A549 (cell line): ENCODE measurements around the gene HRH3. TPM values are rescaled to one million over a fixed set of nuclear protein-coding genes. Genes with fewer than 3 reads are reported as not detected.

ENCODE experiments used
- ATAC-seq, 2 experiments: fragments of 200-7000 bp in 1 of 2; fragments of >200 bp in 1 of 2; cut with Nextera tagmentation in 1 of 2; cut with Tn5 transposase in 1 of 2; 3 replicates each; pipeline versions ENCODE4 v1.8.0 to v1.9.1; 2018 to 2020; ENCODE audit warnings: mild to moderate bottlenecking in 1 of 2, moderate library complexity in 1 of 2
- CTCF ChIA-PET: fragments of 300-600 bp; sonication (Branson Sonifier 250); formaldehyde crosslinking; extraction: SDS; loops from one replicate; lab custom pipeline; 2021; ENCODE audit warnings: antibody characterized with exemption, inconsistent platforms; lab: Yijun Ruan, JAX
- POLR2A ChIA-PET: fragments of 350-600 bp; formaldehyde crosslinking; extraction: SDS; loops from one replicate; lab custom pipeline; 2021; ENCODE audit warnings: antibody characterized with exemption, inconsistent platforms; lab: Yijun Ruan, JAX
- DNase-seq, 2 experiments: peaks; one replicate each; pipeline versions ENCODE4 v3.0.0 to v3.0.0-alpha.2; 2011 to 2016; ENCODE audit warnings: low read depth in 1 of 2, low spot score in 1 of 2
- FAIRE-seq: peaks from 2 replicates; lab custom pipeline; 2011; peaks lifted over from hg19 to GRCh38; lab: Jason Lieb, UNC
- H3K27ac ChIP-seq, 2 experiments: fragments of >200 bp; sonication (Bioruptor Twin); formaldehyde crosslinking; 3 replicates each; pipeline ENCODE4 v1.5.1; 2016 to 2017
- H3K4me1 ChIP-seq: fragments of >200 bp; sonication (Bioruptor Twin); formaldehyde crosslinking; 3 replicates; pipeline ENCODE4 v1.6.1; 2016
- H3K4me2 ChIP-seq: fragments of >200 bp; sonication (Bioruptor Twin); formaldehyde crosslinking; 3 replicates; pipeline ENCODE4 v1.6.1; 2016
- H3K4me3 ChIP-seq: fragments of >200 bp; sonication (Bioruptor Twin); formaldehyde crosslinking; 3 replicates; pipeline ENCODE4 v1.5.1; 2016
- H3K9me3 ChIP-seq: fragments of >200 bp; sonication (Bioruptor Twin); formaldehyde crosslinking; 3 replicates; pipeline ENCODE4 v1.6.1; 2016
- CBX2 ChIP-seq: fragments of 200-600 bp; sonication (generic); IDR thresholded peaks from 2 replicates; pipeline ENCODE4 v1.6.1; 2016; ENCODE audit warnings: low read depth, mild to moderate bottlenecking, borderline replicate concordance
- CBX8 ChIP-seq: fragments of 200-600 bp; sonication (generic); IDR thresholded peaks from 2 replicates; pipeline ENCODE4 v1.6.1; 2016
- CEBPB ChIP-seq, 2 experiments: fragments of >200 bp in 1 of 2; sonication (Bioruptor Twin) in 1 of 2; formaldehyde crosslinking in 1 of 2; IDR thresholded peaks; 2 replicates each; pipeline ENCODE4 v1.6.1; 2012 to 2016
- CTCF ChIP-seq: fragments of >200 bp; sonication (Bioruptor Twin); formaldehyde crosslinking; IDR thresholded peaks from 3 replicates; pipeline ENCODE4 v1.5.1; 2016
- EHMT2 ChIP-seq: fragments of 200-600 bp; sonication (generic); IDR thresholded peaks from 2 replicates; pipeline ENCODE4 v1.6.1; 2016; ENCODE audit warnings: antibody characterized with exemption, low read depth, mild to moderate bottlenecking, moderate library complexity
- GATA3 ChIP-seq: IDR thresholded peaks from 2 replicates; pipeline ENCODE4 v1.6.1; 2012; ENCODE audit warnings: borderline replicate concordance
- HDAC2 ChIP-seq: fragments of 200-600 bp; sonication (generic); IDR thresholded peaks from 2 replicates; pipeline ENCODE4 v1.6.1; 2016
- HES2 ChIP-seq: fragments of >200 bp; sonication (Bioruptor Twin); formaldehyde crosslinking; IDR thresholded peaks from 2 replicates; pipeline ENCODE4 v1.6.1; 2016
- HEYL ChIP-seq: fragments of 250-450 bp; sonication (Bioruptor Pico); IDR thresholded peaks from 2 replicates; pipeline ENCODE4 v1.8.0; 2021; ENCODE audit warnings: mild to moderate bottlenecking, moderate library complexity
- JUNB ChIP-seq: fragments of >200 bp; sonication (Bioruptor Twin); formaldehyde crosslinking; IDR thresholded peaks from 2 replicates; pipeline ENCODE4 v1.6.1; 2016
- KDM1A ChIP-seq: fragments of 200-600 bp; sonication (generic); IDR thresholded peaks from 2 replicates; pipeline ENCODE4 v1.6.1; 2016; ENCODE audit warnings: low read depth, mild to moderate bottlenecking
- MAFK ChIP-seq: fragments of 450-650 bp; IDR thresholded peaks from 2 replicates; pipeline ENCODE4 v1.6.1; 2014; ENCODE audit not compliant: partially characterized antibody
- NFE2L2 ChIP-seq: fragments of 150-350 bp; conservative IDR thresholded peaks from 2 replicates; pipeline ENCODE4 v1.6.1; 2014; ENCODE audit warnings: low read length
- NPAS2 ChIP-seq: fragments of 250-450 bp; sonication (Bioruptor Pico); IDR thresholded peaks from 2 replicates; pipeline ENCODE4 v1.8.0; 2022; ENCODE audit warnings: mild to moderate bottlenecking, moderate library complexity, borderline replicate concordance
- PHF8 ChIP-seq: fragments of 200-600 bp; sonication (generic); IDR thresholded peaks from 2 replicates; pipeline ENCODE4 v1.6.1; 2016; ENCODE audit warnings: low read depth, mild to moderate bottlenecking, antibody characterized with exemption, moderate library complexity, borderline replicate concordance
- POLR2A ChIP-seq: IDR thresholded peaks from 2 replicates; pipeline ENCODE4 v1.6.1; 2012; ENCODE audit warnings: mild to moderate bottlenecking, low read length
- POLR2AphosphoS2 ChIP-seq: conservative IDR thresholded peaks from 2 replicates; pipeline ENCODE4 v1.6.1; 2012; ENCODE audit warnings: low read length, improper control_type of control experiment, inconsistent platforms
- SMC3 ChIP-seq: fragments of >200 bp; sonication (Bioruptor Twin); formaldehyde crosslinking; IDR thresholded peaks from 3 replicates; pipeline ENCODE4 v1.6.1; 2018; ENCODE audit warnings: inconsistent platforms
- SREBF2 ChIP-seq: fragments of 450-650 bp; IDR thresholded peaks from 2 replicates; pipeline ENCODE4 v1.6.1; 2014; ENCODE audit warnings: mild to moderate bottlenecking, moderate library complexity
- TFCP2L1 ChIP-seq: fragments of 250-450 bp; sonication (Bioruptor Pico); IDR thresholded peaks from 2 replicates; pipeline ENCODE4 v1.5.0; 2021; ENCODE audit warnings: mild to moderate bottlenecking
- WGBS: methylation state at CpG from one replicate; pipeline ENCODE4 v1.1.6; 2017; ENCODE audit errors: missing lambda C conversion rate; 5-methylcytosine and 5-hydroxymethylcytosine counted together
- polyA plus RNA-seq, 4 experiments: library from polyadenylated mRNA; depleted of rRNA in 3 of 4; stranded (reverse); fragments of >200 nt; fragmentation: RNase III in 1 of 4; extraction: RNeasy Plus Mini Kit Qiagen cat#74134 plus additional on column Dnase treatment in 1 of 4; gene quantifications; 2 replicates in 3 of 4; 3 replicates in 1 of 4; pipeline ENCODE4 v1.2.3, GENCODE V29; 2011 to 2017
- TF ChIP-seq, protein P1 (sequence below): fragments of 450-650 bp; IDR thresholded peaks from 2 replicates; pipeline ENCODE4 v1.6.1; 2014; ENCODE audit warnings: antibody characterized with exemption
- TF ChIP-seq, protein P2 (sequence below): IDR thresholded peaks from 2 replicates; pipeline ENCODE4 v1.6.1; 2012; ENCODE audit warnings: low read depth, borderline replicate concordance
- TF ChIP-seq, protein P3 (sequence below): fragments of 150-350 bp; IDR thresholded peaks from 2 replicates; pipeline ENCODE4 v1.6.1; 2014; ENCODE audit warnings: low read depth, mild to moderate bottlenecking, low read length
- TF ChIP-seq, protein P4 (sequence below): IDR thresholded peaks from 2 replicates; pipeline ENCODE4 v1.6.1; 2012

HRH3 gene
- polyA plus RNA-seq, 2 of the 4 experiments (the other 2 are of a cell fraction), result not detected

GRCh38 chr20:62195736-62196135, 24.3 kb downstream of the HRH3 start:
- no peak overlapping the region for H3K4me3 ChIP-seq
- no peak for ATAC-seq
- DNase-seq, result no peak
- FAIRE-seq, result no peak
- H3K9me3 ChIP-seq, result no peaks in the 10 kb centered on the region
- H3K4me1 ChIP-seq, result no peaks in the 10 kb centered on the region
- TF ChIP-seq, protein P1, sequence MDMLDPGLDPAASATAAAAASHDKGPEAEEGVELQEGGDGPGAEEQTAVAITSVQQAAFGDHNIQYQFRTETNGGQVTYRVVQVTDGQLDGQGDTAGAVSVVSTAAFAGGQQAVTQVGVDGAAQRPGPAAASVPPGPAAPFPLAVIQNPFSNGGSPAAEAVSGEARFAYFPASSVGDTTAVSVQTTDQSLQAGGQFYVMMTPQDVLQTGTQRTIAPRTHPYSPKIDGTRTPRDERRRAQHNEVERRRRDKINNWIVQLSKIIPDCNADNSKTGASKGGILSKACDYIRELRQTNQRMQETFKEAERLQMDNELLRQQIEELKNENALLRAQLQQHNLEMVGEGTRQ, result no peak
- no peak for TF ChIP-seq GATA3
- H3K4me2 ChIP-seq, result no peak overlapping the region
- no peak overlapping the region for H3K27ac ChIP-seq
- CTCF ChIA-PET, result no interaction called here
- WGBS, result 94% methylated on average over 10 of the region's 10 CpGs
- POLR2A ChIA-PET, result no interaction called here

DNA sequence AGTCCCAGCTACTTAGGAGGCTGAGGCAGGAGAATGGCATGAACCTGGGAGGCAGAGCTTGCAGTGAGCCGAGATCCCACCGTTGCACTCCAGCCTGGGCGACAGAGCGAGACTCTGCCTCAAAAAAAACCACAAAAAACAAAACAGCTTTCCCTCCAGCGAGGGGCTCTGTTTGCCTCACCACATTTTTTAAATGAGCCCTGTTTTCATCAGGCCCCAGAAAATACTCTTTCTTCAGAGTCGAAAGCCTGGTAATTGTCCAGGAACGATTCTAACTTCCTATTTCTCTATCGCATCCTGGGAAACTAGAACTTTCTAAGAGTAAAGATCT, 25.0 kb downstream of the HRH3 start:
- no peak for FAIRE-seq
- no peak for ATAC-seq

DNA sequence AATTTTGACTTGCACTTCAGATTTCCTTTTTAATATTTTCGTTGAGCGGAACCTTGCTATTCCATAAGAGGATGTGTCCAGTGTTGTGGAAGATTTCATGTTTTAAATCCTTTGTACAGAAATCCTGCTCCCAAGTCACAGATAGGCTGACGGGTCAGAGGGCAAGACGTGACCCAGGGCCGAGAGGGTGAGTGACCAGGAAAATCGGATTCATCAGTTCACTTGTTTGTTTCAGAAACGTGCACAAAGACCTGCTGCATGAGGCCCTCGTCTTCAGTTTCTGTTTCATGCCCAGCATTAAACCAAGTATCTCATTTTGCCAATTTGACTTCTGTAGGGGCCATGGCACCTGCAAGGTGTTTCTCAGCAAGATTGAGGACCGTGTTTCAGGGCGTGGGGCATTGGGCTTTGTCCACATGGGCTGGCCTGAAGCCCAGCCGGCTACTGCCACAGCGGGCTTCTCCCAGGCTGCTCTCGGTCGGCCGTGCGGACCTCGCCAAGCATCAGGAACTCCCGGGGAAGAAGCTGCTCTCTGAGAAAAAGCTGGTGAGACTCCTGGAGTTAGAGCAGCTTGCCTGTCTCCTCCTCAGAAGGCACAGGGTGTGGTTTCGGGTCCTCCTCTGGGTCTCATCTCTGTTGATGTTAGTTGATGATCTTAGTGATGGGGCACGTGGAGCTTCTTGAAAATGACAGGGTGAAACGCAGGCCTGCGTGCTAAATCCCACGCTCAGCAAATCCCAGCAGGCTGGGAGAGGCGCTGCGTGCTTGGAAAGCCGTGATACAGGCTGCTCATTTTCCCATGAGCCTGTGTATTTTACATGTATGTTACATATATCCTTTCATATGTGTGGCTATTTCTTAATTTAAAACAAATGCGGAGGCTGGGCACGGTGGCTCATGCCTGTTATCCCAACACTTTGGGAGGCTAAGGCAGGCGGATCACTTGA, 26.7 kb downstream of the HRH3 start:
- TF ChIP-seq NFE2L2, result no peak
- peak; percentile 17 for TF ChIP-seq MAFK
- no peak for DNase-seq
- H3K4me3 ChIP-seq, result no peak overlapping the region
- H3K4me1 ChIP-seq, result no peaks in the 10 kb centered on the region
- H3K9me3 ChIP-seq, result no peaks in the 10 kb centered on the region
- no peak for FAIRE-seq
- H3K27ac ChIP-seq, result no peak overlapping the region
- POLR2A ChIA-PET, result no interaction called here
- WGBS, result 90% methylated on average over 27 of the region's 29 CpGs
- CTCF ChIA-PET, result interaction anchor here (1.0 to 1.1 kb wide), 2 partner anchors 18 to 33 kb away, joined by 3 read pairs; no protein-coding TSS in a partner anchor
- no peak for ATAC-seq
- H3K4me2 ChIP-seq, result no peak overlapping the region

More for the DNA sequence above, 25.0 kb downstream of the HRH3 start:
- no peak overlapping the region for H3K4me2 ChIP-seq
- POLR2A ChIA-PET, result no interaction called here
- DNase-seq, result no peak
- WGBS, result 91% methylated on average over 8 of the region's 8 CpGs
- no peaks in the 10 kb centered on the region for H3K9me3 ChIP-seq
- CTCF ChIA-PET, result no interaction called here
- H3K4me1 ChIP-seq, result no peaks in the 10 kb centered on the region
- H3K27ac ChIP-seq, result no peak overlapping the region
- no peak overlapping the region for H3K4me3 ChIP-seq
- TF ChIP-seq HES2 (no peak), JUNB (no peak), SREBF2 (no peak), CTCF (no peak), PHF8 (no peak), NPAS2 (no peak)
- TF ChIP-seq, protein P2, sequence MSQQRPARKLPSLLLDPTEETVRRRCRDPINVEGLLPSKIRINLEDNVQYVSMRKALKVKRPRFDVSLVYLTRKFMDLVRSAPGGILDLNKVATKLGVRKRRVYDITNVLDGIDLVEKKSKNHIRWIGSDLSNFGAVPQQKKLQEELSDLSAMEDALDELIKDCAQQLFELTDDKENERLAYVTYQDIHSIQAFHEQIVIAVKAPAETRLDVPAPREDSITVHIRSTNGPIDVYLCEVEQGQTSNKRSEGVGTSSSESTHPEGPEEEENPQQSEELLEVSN, result no peak

- no peaks in the 10 kb centered on the region for H3K9me3 ChIP-seq
- WGBS, result 96% methylated on average over 10 of the region's 10 CpGs
- H3K27ac ChIP-seq, result no peak overlapping the region
- ATAC-seq (no peak), FAIRE-seq (no peak), DNase-seq (no peak)
- H3K4me3 ChIP-seq, result no peak overlapping the region
- no peak overlapping the region for H3K4me2 ChIP-seq
- POLR2A ChIA-PET, result no interaction called here
- H3K4me1 ChIP-seq, result no peaks in the 10 kb centered on the region
- CTCF ChIA-PET, result no interaction called here
- TF ChIP-seq, protein P3, sequence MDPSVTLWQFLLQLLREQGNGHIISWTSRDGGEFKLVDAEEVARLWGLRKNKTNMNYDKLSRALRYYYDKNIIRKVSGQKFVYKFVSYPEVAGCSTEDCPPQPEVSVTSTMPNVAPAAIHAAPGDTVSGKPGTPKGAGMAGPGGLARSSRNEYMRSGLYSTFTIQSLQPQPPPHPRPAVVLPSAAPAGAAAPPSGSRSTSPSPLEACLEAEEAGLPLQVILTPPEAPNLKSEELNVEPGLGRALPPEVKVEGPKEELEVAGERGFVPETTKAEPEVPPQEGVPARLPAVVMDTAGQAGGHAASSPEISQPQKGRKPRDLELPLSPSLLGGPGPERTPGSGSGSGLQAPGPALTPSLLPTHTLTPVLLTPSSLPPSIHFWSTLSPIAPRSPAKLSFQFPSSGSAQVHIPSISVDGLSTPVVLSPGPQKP, result no peak
- TF ChIP-seq HEYL (CRISPR knock-in tag) (no peak), SMC3 (no peak), NFE2L2 (no peak), TFCP2L1 (CRISPR knock-in tag) (no peak), POLR2AphosphoS2 (no peak), PHF8 (no peak), CBX8 (no peak), POLR2A (no peak), CBX2 (no peak), EHMT2 (no peak), HDAC2 (no peak), CEBPB (IDR thresholded peaks at IDR 0.05) (no peak), KDM1A (no peak)
- TF ChIP-seq, protein P4, sequence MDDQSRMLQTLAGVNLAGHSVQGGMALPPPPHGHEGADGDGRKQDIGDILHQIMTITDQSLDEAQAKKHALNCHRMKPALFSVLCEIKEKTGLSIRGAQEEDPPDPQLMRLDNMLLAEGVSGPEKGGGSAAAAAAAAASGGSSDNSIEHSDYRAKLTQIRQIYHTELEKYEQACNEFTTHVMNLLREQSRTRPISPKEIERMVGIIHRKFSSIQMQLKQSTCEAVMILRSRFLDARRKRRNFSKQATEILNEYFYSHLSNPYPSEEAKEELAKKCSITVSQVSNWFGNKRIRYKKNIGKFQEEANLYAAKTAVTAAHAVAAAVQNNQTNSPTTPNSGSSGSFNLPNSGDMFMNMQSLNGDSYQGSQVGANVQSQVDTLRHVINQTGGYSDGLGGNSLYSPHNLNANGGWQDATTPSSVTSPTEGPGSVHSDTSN, result no peak
- TF ChIP-seq, protein P1, result no peak
These were observed 27.4 kb downstream of the HRH3 start for GRCh38 chr20:62192635-62193034.
